ENCODE results near the gene HOMER1. TPM values are rescaled to one million over a fixed set of nuclear protein-coding genes. Genes with fewer than 3 reads are reported as not detected.

HOMER1 gene
- total RNA-seq, 4 donors from 2014 or later = 1.8 to 13.8 (median 5.2) TPM

DNA sequence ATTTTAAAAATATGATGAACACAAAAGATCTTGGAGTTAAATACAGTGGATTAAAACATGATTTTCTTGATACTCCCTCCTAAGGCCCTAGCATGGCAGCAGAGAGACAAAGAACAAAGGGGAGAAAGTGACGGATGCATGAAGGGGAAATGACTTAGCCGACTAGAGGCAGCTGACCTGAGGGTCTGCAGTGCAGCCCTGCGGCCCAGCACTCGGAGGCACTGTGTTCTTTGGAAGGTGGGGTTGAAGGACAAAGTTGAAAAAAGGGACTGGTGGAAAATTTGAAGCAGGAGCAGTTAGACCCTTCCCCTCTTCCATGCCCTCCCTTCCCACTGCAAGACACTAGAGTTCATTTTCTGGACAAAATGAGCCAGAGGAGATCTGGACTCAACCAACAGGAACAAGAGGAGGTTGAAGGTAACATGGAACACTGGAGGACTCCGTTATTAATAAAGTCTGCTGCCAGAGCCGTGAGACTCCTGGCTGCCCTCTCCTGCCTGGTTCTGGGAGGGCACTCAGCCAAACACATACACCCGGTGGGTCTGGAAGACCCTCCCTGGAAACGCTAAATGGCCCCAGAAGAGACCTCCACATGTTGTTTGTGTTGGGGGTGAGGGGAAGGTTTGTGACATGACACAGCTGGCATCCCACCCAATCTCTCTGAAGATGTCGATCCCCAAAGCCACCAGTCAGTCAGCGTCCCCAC lies 179.9 kb downstream of the HOMER1 start:
- TF ChIP-seq POLR2A (IDR thresholded peaks at IDR 0.05) = no peak
- TF ChIP-seq, protein P1, sequence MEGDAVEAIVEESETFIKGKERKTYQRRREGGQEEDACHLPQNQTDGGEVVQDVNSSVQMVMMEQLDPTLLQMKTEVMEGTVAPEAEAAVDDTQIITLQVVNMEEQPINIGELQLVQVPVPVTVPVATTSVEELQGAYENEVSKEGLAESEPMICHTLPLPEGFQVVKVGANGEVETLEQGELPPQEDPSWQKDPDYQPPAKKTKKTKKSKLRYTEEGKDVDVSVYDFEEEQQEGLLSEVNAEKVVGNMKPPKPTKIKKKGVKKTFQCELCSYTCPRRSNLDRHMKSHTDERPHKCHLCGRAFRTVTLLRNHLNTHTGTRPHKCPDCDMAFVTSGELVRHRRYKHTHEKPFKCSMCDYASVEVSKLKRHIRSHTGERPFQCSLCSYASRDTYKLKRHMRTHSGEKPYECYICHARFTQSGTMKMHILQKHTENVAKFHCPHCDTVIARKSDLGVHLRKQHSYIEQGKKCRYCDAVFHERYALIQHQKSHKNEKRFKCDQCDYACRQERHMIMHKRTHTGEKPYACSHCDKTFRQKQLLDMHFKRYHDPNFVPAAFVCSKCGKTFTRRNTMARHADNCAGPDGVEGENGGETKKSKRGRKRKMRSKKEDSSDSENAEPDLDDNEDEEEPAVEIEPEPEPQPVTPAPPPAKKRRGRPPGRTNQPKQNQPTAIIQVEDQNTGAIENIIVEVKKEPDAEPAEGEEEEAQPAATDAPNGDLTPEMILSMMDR (IDR thresholded peaks at IDR 0.05) = no peak
- TF ChIP-seq EP300 (IDR thresholded peaks at IDR 0.05) = no peak
- Histone ChIP-seq H3K4me3 (no peak overlapping the region), H3K27me3 (no peaks in the 10 kb centered on the region), H3K9me3 (peaks cover 0 to 13% (median 2%) of the 10 kb centered on the region in 4 donors), H3K4me1 (no peaks in the 10 kb centered on the region), H3K27ac (no peak overlapping the region), H3K36me3 (no peaks in the 10 kb centered on the region)
- no peak for DNase-seq (ENCODE audit: low spot score in 2 of 2)
- WGBS, 2 donors = 68 to 77% methylated on average over 10 of the region's 10 CpGs

GRCh38 chr5:79330071-79330470 lies 183.9 kb downstream of the HOMER1 start:
- DNase-seq (ENCODE audit: low spot score in 2 of 2) = no peak
- no peak overlapping the region for H3K27ac ChIP-seq
- 79 to 83% methylated on average over 5 of the region's 5 CpGs for WGBS, 2 donors
- no peaks in the 10 kb centered on the region for H3K36me3 ChIP-seq
- H3K4me3 ChIP-seq = no peak overlapping the region
- H3K4me1 ChIP-seq = no peaks in the 10 kb centered on the region
- H3K9me3 ChIP-seq = peaks cover 0 to 7% (median 0%) of the 10 kb centered on the region in 4 donors
- TF ChIP-seq, protein P1 (IDR thresholded peaks at IDR 0.05) = no peak
- TF ChIP-seq POLR2A (IDR thresholded peaks at IDR 0.05) = no peak
- no peak for TF ChIP-seq EP300 (IDR thresholded peaks at IDR 0.05)
- H3K27me3 ChIP-seq = no peaks in the 10 kb centered on the region

GRCh38 chr5:79329453-79329852 lies 184.5 kb downstream of the HOMER1 start:
- no peak overlapping the region for H3K27ac ChIP-seq
- no peak for DNase-seq (ENCODE audit: low spot score in 2 of 2)
- H3K9me3 ChIP-seq = peaks cover 0 to 2% (median 0%) of the 10 kb centered on the region in 4 donors
- no peaks in the 10 kb centered on the region for H3K27me3 ChIP-seq
- no peaks in the 10 kb centered on the region for H3K36me3 ChIP-seq
- H3K4me1 ChIP-seq = no peaks in the 10 kb centered on the region
- 82% methylated on average over 4 of the region's 4 CpGs for WGBS, 2 donors
- TF ChIP-seq POLR2A (IDR thresholded peaks at IDR 0.05) = no peak
- TF ChIP-seq, protein P1 (IDR thresholded peaks at IDR 0.05) = no peak
- H3K4me3 ChIP-seq = no peak overlapping the region

Small RNA genes lying within 50 kb of the gene (small RNA-seq; reads per million reads assigned to genes)
- not detected for gene RF00019

Other genes starting within 250 kb of the HOMER1 start
- gene TENT2, start 98.3 kb upstream of the HOMER1 start, total RNA-seq = 10 to 100 TPM; 65.4 to 97.2 (median 80.0) TPM
- 1 to 10 TPM; 4.7 to 8.1 (median 6.1) TPM for gene CMYA5, start 175.7 kb upstream of the HOMER1 start, total RNA-seq